HepG2 (cell line): ENCODE data around the gene TMEM87A. TPM values are rescaled to one million over a fixed set of nuclear protein-coding genes. Genes with fewer than 3 reads are reported as not detected.

Experiments
- ATF3 ChIP-seq: sonication (generic); formaldehyde crosslinking; IDR thresholded peaks from 2 replicates; pipeline ENCODE4 v1.4.0; 2020; ENCODE audit warnings: missing genetic modification reagents
- ATM ChIP-seq: fragments of 450-650 bp; IDR thresholded peaks from 2 replicates; pipeline ENCODE4 v1.7.1; 2017; ENCODE audit warnings: mild to moderate bottlenecking, borderline replicate concordance
- ATRX ChIP-seq: sonication (generic); formaldehyde crosslinking; IDR thresholded peaks from 2 replicates; pipeline ENCODE4 v1.4.0; 2020; ENCODE audit warnings: missing genetic modification reagents, borderline replicate concordance
- CENPX ChIP-seq: sonication (generic); formaldehyde crosslinking; IDR thresholded peaks from 2 replicates; pipeline ENCODE4 v1.9.0; 2021; ENCODE audit warnings: mild to moderate bottlenecking, missing genetic modification reagents, moderate library complexity
- CHD2 ChIP-seq: IDR thresholded peaks from 2 replicates; pipeline ENCODE4 v1.6.1; 2011; ENCODE audit warnings: low read depth, low read length, improper control_type of control experiment
- EZH2 ChIP-seq: conservative IDR thresholded peaks from 2 replicates; pipeline ENCODE4 v1.6.1; 2012; ENCODE audit warnings: mild to moderate bottlenecking, low read depth, low read length, moderate library complexity
- GATAD1 ChIP-seq: IDR thresholded peaks from 2 replicates; pipeline ENCODE4 v1.6.1; 2016; ENCODE audit warnings: missing genetic modification reagents, missing compliant biosample characterization
- HOXA5 ChIP-seq: sonication (generic); formaldehyde crosslinking; IDR thresholded peaks from 2 replicates; pipeline ENCODE4 v1.4.0; 2020; ENCODE audit warnings: missing genetic modification reagents
- IRF2 ChIP-seq: IDR thresholded peaks from 2 replicates; pipeline ENCODE4 v1.6.1; 2018; ENCODE audit warnings: missing genetic modification reagents, missing compliant biosample characterization
- MXD3 ChIP-seq: IDR thresholded peaks from 2 replicates; pipeline ENCODE4 v1.6.1; 2016; ENCODE audit warnings: mild to moderate bottlenecking, missing biosample characterization, missing genetic modification reagents
- MXI1 ChIP-seq: IDR thresholded peaks from 3 replicates; pipeline ENCODE4 v1.6.1; 2012; ENCODE audit warnings: low read depth, low read length, inconsistent platforms, borderline replicate concordance
- NCOA5 ChIP-seq: sonication (generic); formaldehyde crosslinking; IDR thresholded peaks from 2 replicates; pipeline ENCODE4 v1.4.0; 2020; ENCODE audit warnings: missing genetic modification reagents
- RBAK ChIP-seq: sonication (generic); formaldehyde crosslinking; IDR thresholded peaks from 2 replicates; pipeline ENCODE4 v1.5.1; 2020; ENCODE audit warnings: mild to moderate bottlenecking, missing genetic modification reagents
- SIN3A ChIP-seq: IDR thresholded peaks from 2 replicates; pipeline ENCODE4 v1.6.1; 2011; ENCODE audit warnings: low read depth, mild to moderate bottlenecking, control low read depth, low read length, borderline replicate concordance
- TMF1 ChIP-seq: sonication (generic); formaldehyde crosslinking; IDR thresholded peaks from 2 replicates; pipeline ENCODE4 v1.8.1; 2022; ENCODE audit warnings: low read depth, missing genetic modification reagents
- USF2 ChIP-seq, 2 experiments: sonication (generic) in 1 of 2; formaldehyde crosslinking in 1 of 2; IDR thresholded peaks; 2 replicates each; pipeline versions ENCODE4 v1.5.1 to v1.6.1; 2011 to 2020; ENCODE audit warnings: borderline replicate concordance in 1 of 2, low read depth in 1 of 2, low read length in 1 of 2, mild to moderate bottlenecking in 1 of 2, missing genetic modification reagents in 1 of 2, moderate library complexity in 1 of 2
- XRCC5 ChIP-seq: fragments of 200-400 bp; formaldehyde crosslinking; optimal IDR thresholded peaks from 2 replicates; pipeline ENCODE3; 2017; ENCODE audit warnings: mild to moderate bottlenecking, low read length
- YEATS4 ChIP-seq: sonication (generic); formaldehyde crosslinking; IDR thresholded peaks from 2 replicates; pipeline ENCODE4 v1.4.0; 2020; ENCODE audit warnings: missing genetic modification reagents, borderline replicate concordance
- ZMAT3 ChIP-seq: sonication (generic); formaldehyde crosslinking; conservative IDR thresholded peaks from 2 replicates; pipeline ENCODE4 v1.7.0; 2021; ENCODE audit warnings: missing genetic modification reagents
- ZNF225 ChIP-seq: sonication (generic); formaldehyde crosslinking; IDR thresholded peaks from 2 replicates; pipeline ENCODE4 v1.4.0; 2020; ENCODE audit warnings: mild to moderate bottlenecking, missing genetic modification reagents
- ZNF280D ChIP-seq: sonication (generic); formaldehyde crosslinking; IDR thresholded peaks from 2 replicates; pipeline ENCODE4 v1.5.1; 2020; ENCODE audit warnings: mild to moderate bottlenecking, missing genetic modification reagents
- ZNF333 ChIP-seq: sonication (generic); formaldehyde crosslinking; IDR thresholded peaks from 2 replicates; pipeline ENCODE4 v1.4.0; 2020; ENCODE audit warnings: mild to moderate bottlenecking, missing genetic modification reagents, borderline replicate concordance
- ZNF430 ChIP-seq: sonication (generic); formaldehyde crosslinking; IDR thresholded peaks from 2 replicates; pipeline ENCODE4 v1.9.0; 2021; ENCODE audit warnings: mild to moderate bottlenecking, missing genetic modification reagents
- ZNF777 ChIP-seq: sonication (generic); formaldehyde crosslinking; IDR thresholded peaks from 2 replicates; pipeline ENCODE4 v1.4.0; 2020; ENCODE audit warnings: missing genetic modification reagents
- polyA plus RNA-seq, 8 experiments: library from polyadenylated mRNA; depleted of rRNA in 3 of 8; stranded (reverse) in 7 of 8; unstranded in 1 of 8; fragments of >200 nt; fragmentation: Illumina TruSeq in 4 of 8; extraction: Trizol in 4 of 8; gene quantifications; 2 replicates each; pipeline versions ENCODE4 v1.2.1 to v1.2.3, GENCODE V29; 2011 to 2016; ENCODE audit warnings: low read depth in 4 of 8, missing spikeins in 1 of 8, mixed read lengths in 1 of 8; ENCODE audit not compliant: insufficient read depth in 1 of 8
- total RNA-seq, 5 experiments: library from RNA; depleted of rRNA; stranded (reverse); fragments of >200 nt; fragmentation: Illumina TruSeq; extraction: Trizol; gene quantifications; 2 replicates each; pipeline ENCODE4 v1.2.3, GENCODE V29; 2016; ENCODE audit warnings: low read depth in 1 of 5

Gene TMEM87A
- total and polyA plus RNA-seq, 2 of the 13 experiments (the other 11 are each of a cell fraction or from before 2014, with no cell fraction given) = 20.2 to 42.8 TPM

GRCh38 chr15:42207674-42208579, 65.3 kb downstream of the TMEM87A start, which contains the start of gene VPS39 (continued):
- TF ChIP-seq MXI1 = peak; percentile 68; the same call in 1 of the 3 replicates
- TF ChIP-seq NCOA5 (CRISPR knock-in tag) = no peak
- no peak for TF ChIP-seq USF2 (IDR thresholded peaks at IDR 0.05; ENCODE audit: low read depth, low read length)
- no peak for TF ChIP-seq USF2 (CRISPR knock-in tag; IDR thresholded peaks at IDR 0.05; ENCODE audit: borderline replicate concordance)
- TF ChIP-seq XRCC5 = peak; percentile 70
- 0 out of 2 replicates have a peak, but pooled peaks have one; percentile 76 for TF ChIP-seq ATRX
- TF ChIP-seq YEATS4 (CRISPR knock-in tag) = 0 out of 2 replicates have a peak, but pooled peaks have one; percentile 20
- TF ChIP-seq HOXA5 (CRISPR knock-in tag) = peak; percentile 74; the same call in 1 of the 2 replicates
- TF ChIP-seq ZNF333 (CRISPR knock-in tag) = peak; percentile 86
- TF ChIP-seq ZMAT3 (CRISPR knock-in tag) = peak; percentile 82; the same call in 1 of the 2 replicates
- TF ChIP-seq CHD2 = no peak
- no peak for TF ChIP-seq ATM
- TF ChIP-seq TMF1 (CRISPR knock-in tag) = no peak
- no peak for TF ChIP-seq RBAK
- 0 out of 2 replicates have a peak, but pooled peaks have one; percentile 65 for TF ChIP-seq SIN3A
- peak; percentile 34; the same call in 1 of the 2 replicates for TF ChIP-seq IRF2
- no peak for TF ChIP-seq ZNF280D
- TF ChIP-seq GATAD1 (CRISPR knock-in tag) = peak; percentile 88
- no peak for TF ChIP-seq ZNF777 (CRISPR knock-in tag)
- TF ChIP-seq ZNF225 (CRISPR knock-in tag) = 0 out of 2 replicates have a peak, but pooled peaks have one; percentile 55
- TF ChIP-seq CENPX (CRISPR knock-in tag) = no peak
- no peak for TF ChIP-seq EZH2
- peak; percentile 46; the same call in 1 of the 2 replicates for TF ChIP-seq ATF3 (CRISPR knock-in tag)
- TF ChIP-seq MXD3 (CRISPR knock-in tag) = peak; percentile 76
- no peak for TF ChIP-seq ZNF430 (CRISPR knock-in tag)
